Lower leg skin (tissue), 3 donors: ENCODE measurements around the gene GASK1B.

Experiments used
- CTCF ChIP-seq, 3 donors: fragments of 450-650 bp; IDR thresholded peaks; one replicate each; pipeline ENCODE4 v1.5.1; 2016; ENCODE audit warnings: antibody characterized with exemption in 3 of 3, mild to moderate bottlenecking in 3 of 3, moderate library complexity in 2 of 3
- POLR2A ChIP-seq, 2 donors: fragments of 450-650 bp; IDR thresholded peaks; one replicate each; pipeline ENCODE4 v1.6.1; 2016 to 2017; ENCODE audit warnings: antibody characterized with exemption in 2 of 2, mild to moderate bottlenecking in 1 of 2, moderate library complexity in 1 of 2

GRCh38 chr4:158213466-158213865 is 40.6 kb upstream of the GASK1B start:
- TF ChIP-seq POLR2A (IDR thresholded peaks at IDR 0.05) (no peak), CTCF (IDR thresholded peaks at IDR 0.05) (no peak)
